Measurements from ENCODE around the gene CLIC1. TPM values are rescaled to one million over a fixed set of nuclear protein-coding genes. Genes with fewer than 3 reads are reported as not detected.
A peak's percentile ranks its signal among the peaks of the same experiment; 100 is the strongest.

CLIC1 gene
- 385 TPM for polyA plus RNA-seq (2012; ENCODE audit: missing spikeins)

DNA sequence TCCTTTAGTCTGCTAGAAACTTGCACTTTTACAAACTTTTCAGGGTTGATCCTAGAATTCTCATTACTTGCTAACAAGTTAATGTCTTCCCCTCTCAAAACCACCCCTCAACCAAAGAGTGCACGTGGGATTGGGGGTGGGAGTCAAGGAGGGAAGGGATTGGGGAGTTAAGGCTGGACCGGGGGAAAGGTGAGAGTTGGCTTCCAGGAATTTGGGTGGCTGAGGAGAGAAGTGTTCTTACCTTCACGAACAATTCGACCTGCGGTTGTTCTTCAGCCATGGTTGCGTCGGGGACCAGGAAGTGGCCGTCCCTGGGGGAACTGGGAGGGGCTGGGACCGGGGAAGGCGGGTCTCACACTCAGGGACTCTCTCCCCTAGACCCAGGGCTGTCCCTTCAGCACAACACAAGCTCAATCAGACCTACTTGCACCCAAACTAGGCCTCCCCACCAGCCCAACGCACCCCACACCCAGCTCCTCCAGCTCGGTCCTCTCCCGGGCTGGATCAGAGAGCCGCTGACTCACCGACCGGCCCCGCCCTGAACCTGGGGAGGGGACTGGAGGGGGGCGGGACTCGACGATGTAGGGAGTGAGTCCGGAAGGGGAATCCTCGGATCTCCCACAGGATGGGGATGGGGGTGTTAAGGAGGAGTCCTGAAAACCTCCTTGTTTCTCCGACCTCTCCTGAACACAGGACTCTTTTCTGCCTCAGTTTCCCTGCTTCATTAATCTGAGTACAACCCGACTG, at the start of gene CLIC1:
TSS of gene CLIC1 (minus strand) at position 510 of the 747 bp plus-strand sequence. CDS start at position 280, 230 bp downstream.
- FAIRE-seq, result peak; percentile 73
- peak; percentile 81 for DNase-seq (ENCODE audit: insufficient read length)
- peak; percentile 62 for TF ChIP-seq POLR2AphosphoS5 (IDR thresholded peaks at IDR 0.05; ENCODE audit: low read depth, low read length)
- peak; percentile 54; the same call in 1 of the 2 replicates for TF ChIP-seq TAF1 (IDR thresholded peaks at IDR 0.05; ENCODE audit: borderline replicate concordance, low read depth, low read length)
- peak; percentile 91 for TF ChIP-seq POLR2A (IDR thresholded peaks at IDR 0.05; ENCODE audit: low read depth, low read length)

DNA sequence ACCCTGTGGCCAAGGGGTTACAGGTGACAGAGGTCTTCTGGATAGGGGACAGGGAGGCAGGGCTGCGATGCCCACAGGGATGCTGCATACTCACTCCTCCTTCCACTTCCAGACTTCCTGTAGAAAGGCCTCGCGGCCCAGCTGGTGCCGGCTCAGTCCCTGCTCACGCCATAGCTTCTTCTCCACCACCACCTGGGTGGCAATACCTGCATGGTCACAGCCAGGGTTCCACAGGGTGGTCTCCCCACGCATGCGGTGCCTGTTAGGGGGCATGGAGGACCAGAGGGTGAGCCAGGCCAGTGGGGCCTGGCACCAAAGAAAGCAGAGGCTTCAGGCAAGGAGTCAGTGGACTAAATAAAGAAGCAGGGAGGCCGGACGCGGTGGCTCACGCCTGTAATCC, 49.1 kb upstream of the CLIC1 start:
- FAIRE-seq (no peak), DNase-seq (ENCODE audit: insufficient read length) (no peak)
- no peak for TF ChIP-seq POLR2A (IDR thresholded peaks at IDR 0.05; ENCODE audit: low read depth, low read length)
- no peak for TF ChIP-seq POLR2AphosphoS5 (IDR thresholded peaks at IDR 0.05; ENCODE audit: low read depth, low read length)
- TF ChIP-seq TAF1 (IDR thresholded peaks at IDR 0.05; ENCODE audit: borderline replicate concordance, low read depth, low read length), result no peak

GRCh38 chr6:31784098-31784925, 48.0 kb upstream of the CLIC1 start:
- peak; percentile 3 for DNase-seq (ENCODE audit: insufficient read length)
- FAIRE-seq, result no peak
- no peak for TF ChIP-seq TAF1 (IDR thresholded peaks at IDR 0.05; ENCODE audit: borderline replicate concordance, low read depth, low read length)
- no peak for TF ChIP-seq POLR2AphosphoS5 (IDR thresholded peaks at IDR 0.05; ENCODE audit: low read depth, low read length)
- no peak; the same call in 1 of the 2 replicates for TF ChIP-seq POLR2A (IDR thresholded peaks at IDR 0.05; ENCODE audit: low read depth, low read length)

GRCh38 chr6:31782126-31782855, 46.0 kb upstream of the CLIC1 start:
- FAIRE-seq (no peak), DNase-seq (ENCODE audit: insufficient read length) (peak; percentile 10)
- TF ChIP-seq POLR2AphosphoS5 (IDR thresholded peaks at IDR 0.05; ENCODE audit: low read depth, low read length) (no peak), TAF1 (IDR thresholded peaks at IDR 0.05; ENCODE audit: borderline replicate concordance, low read depth, low read length) (no peak), POLR2A (IDR thresholded peaks at IDR 0.05; ENCODE audit: low read depth, low read length) (no peak)

- FAIRE-seq, result no peak
- DNase-seq (ENCODE audit: insufficient read length), result peak; percentile 11
- TF ChIP-seq POLR2A (IDR thresholded peaks at IDR 0.05; ENCODE audit: low read depth, low read length), result no peak; the same call in 1 of the 2 replicates
- no peak for TF ChIP-seq TAF1 (IDR thresholded peaks at IDR 0.05; ENCODE audit: borderline replicate concordance, low read depth, low read length)
- no peak for TF ChIP-seq POLR2AphosphoS5 (IDR thresholded peaks at IDR 0.05; ENCODE audit: low read depth, low read length)
Observed at GRCh38 chr6:31781244-31782125, 45.2 kb upstream of the CLIC1 start.

- no peak for TF ChIP-seq POLR2AphosphoS5 (IDR thresholded peaks at IDR 0.05; ENCODE audit: low read depth, low read length)
- TF ChIP-seq TAF1 (IDR thresholded peaks at IDR 0.05; ENCODE audit: borderline replicate concordance, low read depth, low read length), result no peak
- TF ChIP-seq POLR2A (IDR thresholded peaks at IDR 0.05; ENCODE audit: low read depth, low read length), result no peak
- DNase-seq (ENCODE audit: insufficient read length), result no peak
- no peak for FAIRE-seq
Observed at GRCh38 chr6:31780507-31781243, 44.3 kb upstream of the CLIC1 start.

- no peak for TF ChIP-seq TAF1 (IDR thresholded peaks at IDR 0.05; ENCODE audit: borderline replicate concordance, low read depth, low read length)
- DNase-seq (ENCODE audit: insufficient read length) (no peak), FAIRE-seq (no peak)
Observed at GRCh38 chr6:31779908-31780307, 43.6 kb upstream of the CLIC1 start.

DNA sequence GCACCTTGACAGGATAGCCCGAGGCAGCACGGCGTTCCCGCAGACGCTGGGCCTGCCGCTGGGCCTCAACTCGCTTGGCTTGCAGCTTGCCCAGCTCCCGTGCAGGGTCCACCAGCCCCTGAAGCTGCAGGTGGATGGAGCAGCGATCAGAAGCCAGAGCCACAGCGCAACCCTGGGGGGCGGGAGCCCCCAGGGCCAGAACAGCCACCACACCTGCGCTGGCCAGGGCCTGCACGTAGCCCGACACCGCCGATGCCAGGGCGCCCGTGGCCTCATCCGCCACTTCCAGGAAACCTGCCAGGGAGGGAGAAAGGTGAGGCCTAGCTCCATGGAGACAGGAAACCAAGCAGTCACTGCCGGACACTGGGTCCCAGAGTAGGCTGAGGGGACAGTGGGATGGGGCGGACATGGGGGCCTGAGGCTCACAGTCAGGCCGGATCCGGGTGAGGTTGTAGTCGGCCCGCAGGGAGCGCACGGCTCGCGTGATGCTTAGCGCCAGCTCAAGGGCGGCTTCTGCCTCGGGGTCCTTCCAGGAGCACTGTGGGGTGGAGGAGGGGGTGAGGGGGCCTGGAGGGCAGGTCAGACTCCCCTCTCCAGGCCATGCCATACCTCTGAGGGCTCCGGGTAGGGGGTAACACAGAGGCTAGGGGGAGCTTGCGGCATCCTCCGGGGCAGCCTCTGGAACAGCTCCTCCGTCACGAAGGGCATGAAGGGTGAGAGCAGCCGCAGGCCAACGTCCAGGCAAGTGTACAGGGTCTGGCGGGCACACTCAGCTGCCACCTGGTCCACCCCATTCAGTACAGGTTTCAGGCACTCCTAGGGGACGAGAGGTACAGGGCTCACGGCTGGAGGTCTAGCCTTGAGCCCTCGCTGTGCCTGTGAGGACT, 42.9 kb upstream of the CLIC1 start:
- TF ChIP-seq POLR2AphosphoS5 (IDR thresholded peaks at IDR 0.05; ENCODE audit: low read depth, low read length), result 0 out of 2 replicates have a peak, but pooled peaks have one; percentile 17
- TF ChIP-seq TAF1 (IDR thresholded peaks at IDR 0.05; ENCODE audit: borderline replicate concordance, low read depth, low read length), result no peak
- FAIRE-seq, result no peak
- DNase-seq (ENCODE audit: insufficient read length), result no peak

DNA sequence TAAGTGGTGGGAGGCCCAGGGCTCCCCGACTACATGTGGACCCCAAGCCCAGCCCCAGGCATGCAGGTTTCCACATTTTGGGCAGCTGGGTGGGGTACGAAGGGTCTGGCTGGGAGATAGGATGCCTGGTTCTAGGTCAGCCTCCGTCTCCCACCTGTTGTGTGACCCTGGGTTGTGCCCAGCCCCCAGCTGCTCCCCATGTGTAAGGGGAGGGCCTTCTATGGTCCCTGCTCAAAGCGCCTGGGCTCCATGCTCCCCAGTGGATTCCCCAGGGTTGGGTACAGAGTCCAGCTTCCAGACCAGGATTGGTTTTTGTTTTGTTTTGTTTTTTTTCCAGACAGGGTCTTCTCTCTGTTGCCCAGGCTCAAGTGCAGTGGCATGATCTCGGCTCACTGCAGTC, 41.9 kb upstream of the CLIC1 start:
- no peak for TF ChIP-seq POLR2AphosphoS5 (IDR thresholded peaks at IDR 0.05; ENCODE audit: low read depth, low read length)
- TF ChIP-seq POLR2A (IDR thresholded peaks at IDR 0.05; ENCODE audit: low read depth, low read length), result no peak
- no peak for TF ChIP-seq TAF1 (IDR thresholded peaks at IDR 0.05; ENCODE audit: borderline replicate concordance, low read depth, low read length)
- FAIRE-seq (no peak), DNase-seq (ENCODE audit: insufficient read length) (no peak)
